HCT116 (cell line): ENCODE results near the gene RIMOC1. TPM values are rescaled to one million over a fixed set of nuclear protein-coding genes. Genes with fewer than 3 reads are reported as not detected.

ENCODE experiments used
- ATAC-seq: fragments of 200-7000 bp; cut with Tn5 transposase; 2 replicates; pipeline ENCODE4 v1.9.1; 2020; ENCODE audit warnings: mild to moderate bottlenecking, moderate library complexity
- BruUV-seq: library from RNA; stranded (reverse); fragments of 400-500 nt; replicated peaks from 2 replicates; lab custom pipeline; 2021; lab: Mats Ljungman, UMichigan
- CTCF ChIA-PET: fragments of 300-600 bp; sonication (Branson Sonifier 250); formaldehyde crosslinking; loops from one replicate; lab custom pipeline; 2021; ENCODE audit warnings: antibody characterized with exemption; lab: Charles Lee
- POLR2A ChIA-PET: fragments of 300-600, 350-600 bp; sonication (Branson Sonifier 250); formaldehyde crosslinking; loops from one replicate; lab custom pipeline; 2021; ENCODE audit warnings: antibody characterized with exemption; lab: Charles Lee
- RAD21 ChIA-PET, 2 experiments: fragments of 300-600 bp; sonication (Branson Sonifier 250); formaldehyde crosslinking; loops; one replicate each; lab custom pipeline; 2023; ENCODE audit warnings: low total read pairs in 2 of 2; ENCODE audit not compliant: uncharacterized antibody in 2 of 2, unreplicated experiment in 2 of 2, low non-redundant PET in 1 of 2; lab: Charles Lee
- DNase-seq: peaks from one replicate; pipeline ENCODE4 v3.0.0-alpha.2; 2010; ENCODE audit warnings: low read depth, low spot score
- H2AFZ ChIP-seq: fragments of 200-600 bp; shearing (Covaris generic), sonication (generic); 2 replicates; pipeline ENCODE4 v1.6.1; 2017; ENCODE audit warnings: low read depth, mixed run types, mixed read lengths, antibody characterized with exemption, low read length; ENCODE audit not compliant: poor library complexity, severe bottlenecking
- H3K27ac ChIP-seq: 2 replicates; pipeline ENCODE4 v1.5.1; 2012; ENCODE audit warnings: low read depth, low read length
- H3K27me3 ChIP-seq: fragments of 200-600 bp; sonication (generic); 2 replicates; pipeline ENCODE4 v1.6.1; 2016; ENCODE audit warnings: mixed run types, low read length, mixed read lengths; ENCODE audit not compliant: insufficient read depth
- H3K36me3 ChIP-seq, 2 experiments: fragments of 200-500 bp in 1 of 2; fragments of 200-600 bp in 1 of 2; sonication (Bioruptor generic) in 1 of 2; sonication (generic) in 1 of 2; 2 replicates each; pipeline versions ENCODE4 v1.5.1 to v1.6.1; 2014 to 2016; ENCODE audit warnings: low read length in 2 of 2, inconsistent platforms in 1 of 2, mixed read lengths in 1 of 2, mixed run types in 1 of 2; ENCODE audit not compliant: insufficient read depth in 2 of 2, control insufficient read depth in 1 of 2
- H3K4me1 ChIP-seq, 2 experiments: fragments of 200-600 bp in 1 of 2; sonication (generic) in 1 of 2; 2 replicates each; pipeline versions ENCODE4 v1.5.1 to v1.6.1; 2012 to 2017; ENCODE audit warnings: low read length in 2 of 2, inconsistent platforms in 1 of 2, mild to moderate bottlenecking in 1 of 2, mixed read lengths in 1 of 2, mixed run types in 1 of 2, moderate library complexity in 1 of 2; ENCODE audit not compliant: insufficient read depth in 2 of 2, control insufficient read depth in 1 of 2
- H3K4me2 ChIP-seq: fragments of 200-600 bp; sonication (generic); 2 replicates; pipeline ENCODE4 v1.6.1; 2017; ENCODE audit warnings: mixed run types, low read length, mixed read lengths
- H3K4me3 ChIP-seq, 2 experiments: fragments of 200-600 bp in 1 of 2; sonication (generic) in 1 of 2; replicated peaks in 1 of 2; 2 replicates each; pipeline ENCODE4 v1.5.1; 2011 to 2016; ENCODE audit warnings: low read length in 2 of 2, control low read depth in 1 of 2, low read depth in 1 of 2, mild to moderate bottlenecking in 1 of 2, mixed read lengths in 1 of 2, mixed run types in 1 of 2
- H3K79me2 ChIP-seq: fragments of 200-600 bp; sonication (generic); 2 replicates; pipeline ENCODE4 v1.6.1; 2017; ENCODE audit warnings: mild to moderate bottlenecking, mixed run types, low read length, moderate library complexity, mixed read lengths; ENCODE audit not compliant: insufficient read depth
- H3K9ac ChIP-seq: fragments of 200-600 bp; sonication (generic); 2 replicates; pipeline ENCODE4 v1.6.1; 2016; ENCODE audit warnings: low read length, mixed read lengths
- H3K9me2 ChIP-seq: fragments of 200-600 bp; sonication (generic), shearing (Covaris generic); 2 replicates; pipeline ENCODE4 v1.6.1; 2017; ENCODE audit warnings: mixed run types, mild to moderate bottlenecking, moderate library complexity; ENCODE audit not compliant: insufficient read depth
- H3K9me3 ChIP-seq, 2 experiments: fragments of 200-500 bp in 1 of 2; fragments of 200-600 bp in 1 of 2; sonication (Bioruptor generic) in 1 of 2; sonication (generic) in 1 of 2; 2 replicates each; pipeline ENCODE4 v1.6.1; 2014 to 2017; ENCODE audit warnings: low read length in 2 of 2, mixed read lengths in 2 of 2, inconsistent platforms in 1 of 2, low read depth in 1 of 2, mild to moderate bottlenecking in 1 of 2, mixed run types in 1 of 2, moderate library complexity in 1 of 2; ENCODE audit not compliant: control insufficient read depth in 1 of 2, insufficient read depth in 1 of 2
- H4K20me1 ChIP-seq: fragments of 200-600 bp; sonication (generic), shearing (Covaris generic); 2 replicates; pipeline ENCODE4 v1.6.1; 2017; ENCODE audit warnings: mixed run types, mild to moderate bottlenecking, moderate library complexity; ENCODE audit not compliant: insufficient read depth
- ATF3 ChIP-seq: IDR thresholded peaks from 2 replicates; pipeline ENCODE4 v1.6.1; 2012
- CBX3 ChIP-seq: IDR thresholded peaks from 2 replicates; pipeline ENCODE4 v1.6.1; 2012; ENCODE audit warnings: low read depth
- CEBPB ChIP-seq: IDR thresholded peaks from 2 replicates; pipeline ENCODE4 v1.6.1; 2012; ENCODE audit warnings: low read depth
- ELF1 ChIP-seq: IDR thresholded peaks from 2 replicates; pipeline ENCODE4 v1.6.1; 2012; ENCODE audit warnings: low read depth, borderline replicate concordance
- EZH2 ChIP-seq: fragments of 200-600 bp; sonication (generic); IDR thresholded peaks from 2 replicates; pipeline ENCODE4 v1.6.1; 2017; ENCODE audit warnings: antibody characterized with exemption, mixed run types
- EZH2phosphoT487 ChIP-seq: fragments of 200-600 bp; IDR thresholded peaks from 2 replicates; pipeline ENCODE4 v1.6.1; 2018; ENCODE audit warnings: antibody characterized with exemption, borderline replicate concordance
- FOSL1 ChIP-seq: IDR thresholded peaks from 2 replicates; pipeline ENCODE4 v1.6.1; 2012; ENCODE audit warnings: low read depth
- JUND ChIP-seq: IDR thresholded peaks from 2 replicates; pipeline ENCODE4 v1.6.1; 2012
- MAX ChIP-seq: IDR thresholded peaks from 2 replicates; pipeline ENCODE4 v1.6.1; 2012
- POLR2A ChIP-seq: IDR thresholded peaks from 2 replicates; pipeline ENCODE4 v1.7.0; 2011; ENCODE audit warnings: borderline replicate concordance; ENCODE audit not compliant: insufficient read depth, insufficient read length; ENCODE audit errors: extremely low read depth
- RAD21 ChIP-seq: IDR thresholded peaks from 2 replicates; pipeline ENCODE4 v1.6.1; 2012; ENCODE audit warnings: low read depth, mild to moderate bottlenecking
- REST ChIP-seq: IDR thresholded peaks from 2 replicates; pipeline ENCODE4 v1.6.1; 2012; ENCODE audit warnings: low read depth
- SIN3A ChIP-seq: IDR thresholded peaks from 2 replicates; pipeline ENCODE4 v1.6.1; 2012; ENCODE audit warnings: low read depth
- SRF ChIP-seq: IDR thresholded peaks from 2 replicates; pipeline ENCODE4 v1.6.1; 2012; ENCODE audit warnings: low read depth
- TCF7L2 ChIP-seq: IDR thresholded peaks from 2 replicates; pipeline ENCODE4 v1.7.0; 2011; ENCODE audit warnings: borderline replicate concordance, inconsistent platforms; ENCODE audit not compliant: insufficient read depth, insufficient read length; ENCODE audit errors: extremely low read depth
- YY1 ChIP-seq: IDR thresholded peaks from 2 replicates; pipeline ENCODE4 v1.6.1; 2011; ENCODE audit warnings: low read length, low read depth, moderate library complexity, mild to moderate bottlenecking; ENCODE audit not compliant: insufficient replicate concordance; ENCODE audit errors: extremely low read depth
- ZFX ChIP-seq: fragments of 450-650 bp; IDR thresholded peaks from 2 replicates; pipeline ENCODE4 v1.6.1; 2017
- ZNF274 ChIP-seq: fragments of 200-500 bp; sonication (Bioruptor generic); IDR thresholded peaks from 2 replicates; pipeline ENCODE4 v1.6.1; 2014; ENCODE audit warnings: mild to moderate bottlenecking, low read depth, low read length, inconsistent platforms
- intact Hi-C: fragments of 100-400 bp; cut with micrococcal nuclease; formaldehyde crosslinking; loops from 2 replicates; pipeline ENCODE4 v1.10.0; 2022
- total RNA-seq: library from RNA; stranded (reverse); gene quantifications from one replicate; pipeline ENCODE4 v1.2.1, GENCODE V29; 2021; ENCODE audit not compliant: unreplicated experiment

RIMOC1 gene
- total RNA-seq, 1 experiment from 2014 or later, result 28.2 TPM

- no peaks in the 10 kb centered on the region for H3K27me3 ChIP-seq
- peak overlapping the region; percentile 78 for H3K27ac ChIP-seq
- no TSS peak for BruUV-seq
- H3K36me3 ChIP-seq, result no peaks in the 10 kb centered on the region
- H3K9me2 ChIP-seq, result no peaks in the 10 kb centered on the region
- TF ChIP-seq JUND, result no peak
- TF ChIP-seq CBX3, result no peak
- TF ChIP-seq CEBPB, result no peak
- no peak for TF ChIP-seq EZH2phosphoT487
- TF ChIP-seq EZH2, result no peak
- TF ChIP-seq POLR2A, result no peak
- TF ChIP-seq REST, result no peak
- no peak for TF ChIP-seq YY1
- TF ChIP-seq MAX, result no peak
- TF ChIP-seq ZNF274, result no peak
- TF ChIP-seq SRF, result no peak
- no peak for TF ChIP-seq SIN3A
- TF ChIP-seq RAD21, result no peak
- TF ChIP-seq FOSL1, result no peak
- no peak for TF ChIP-seq ZFX
- no peak for TF ChIP-seq TCF7L2
- no peak for TF ChIP-seq ATF3
- TF ChIP-seq ELF1, result no peak
- H4K20me1 ChIP-seq, result no peaks in the 10 kb centered on the region
- ChIA-PET RAD21 (no interaction called here), POLR2A (no interaction called here), CTCF (interaction anchor here (1.3 kb wide), 1 partner anchor 12 kb away, joined by 5 read pairs; no protein-coding TSS in a partner anchor)
- H3K9ac ChIP-seq, result peak overlapping the region; percentile 93
- peaks cover 52% of the 10 kb centered on the region for H3K79me2 ChIP-seq
- DNase-seq (no peak), ATAC-seq (no peak; the same call in 1 of the 2 replicates)
- H3K4me3 ChIP-seq, result peak overlapping the region; percentile 88 to 89
- H3K4me1 ChIP-seq, result peaks cover 10 to 16% of the 10 kb centered on the region in 2 experiments; a peak in 3 of 4 replicates
- intact Hi-C loops, result no loop called here
- no peaks in the 10 kb centered on the region for H3K9me3 ChIP-seq
- no peak overlapping the region for H2AFZ ChIP-seq
- peak overlapping the region; percentile 92 for H3K4me2 ChIP-seq
Measured at GRCh38 chr5:41869151-41869723, 34.9 kb upstream of the RIMOC1 start.
